Smooth muscle cell (in vitro differentiated cells): ENCODE measurements around the gene SYNJ1. TPM values are rescaled to one million over a fixed set of nuclear protein-coding genes. Genes with fewer than 3 reads are reported as not detected.
"Not testable (repeated sequence)": the region's sequence is repeated elsewhere in the genome, so short reads cannot be mapped to it uniquely, and the experiment has no call there.

ENCODE experiments used
- DNase-seq: peaks from one replicate; lab custom pipeline; 2025; ENCODE audit not compliant: unreplicated experiment; lab: John Stamatoyannopoulos, UW
- H2AFZ ChIP-seq: fragments of 200-600 bp; sonication (generic); 2 replicates; pipeline ENCODE4 v1.6.0; 2016; ENCODE audit warnings: antibody characterized with exemption, low read depth, mild to moderate bottlenecking
- H3F3A ChIP-seq: fragments of 200-600 bp; sonication (generic); 2 replicates; pipeline ENCODE4 v1.6.0; 2017; ENCODE audit warnings: antibody characterized with exemption, low read depth
- H3K27ac ChIP-seq: fragments of 200-600 bp; sonication (generic); 2 replicates; pipeline ENCODE4 v1.5.1; 2016; ENCODE audit warnings: low read depth, mild to moderate bottlenecking
- H3K27me3 ChIP-seq: fragments of 200-600 bp; sonication (generic); 2 replicates; pipeline ENCODE4 v1.6.1; 2016; ENCODE audit warnings: low read depth, mild to moderate bottlenecking
- H3K36me3 ChIP-seq: fragments of 200-600 bp; sonication (generic); 2 replicates; pipeline ENCODE4 v1.5.1; 2016; ENCODE audit warnings: low read depth
- H3K4me1 ChIP-seq: fragments of 200-600 bp; sonication (generic); 2 replicates; pipeline ENCODE4 v1.5.1; 2016; ENCODE audit warnings: low read depth
- H3K4me2 ChIP-seq: fragments of 200-600 bp; sonication (generic); 2 replicates; pipeline ENCODE4 v1.6.0; 2016; ENCODE audit warnings: mild to moderate bottlenecking
- H3K4me3 ChIP-seq: fragments of 200-600 bp; sonication (generic); 2 replicates; pipeline ENCODE4 v1.5.1; 2016; ENCODE audit warnings: mild to moderate bottlenecking
- H3K79me2 ChIP-seq: fragments of 200-600 bp; sonication (generic); 2 replicates; pipeline ENCODE4 v1.6.0; 2016; ENCODE audit warnings: low read depth, mild to moderate bottlenecking
- H3K9ac ChIP-seq: fragments of 200-600 bp; sonication (generic); 2 replicates; pipeline ENCODE4 v1.6.0; 2016; ENCODE audit warnings: low read depth
- H3K9me3 ChIP-seq: fragments of 200-600 bp; sonication (generic); replicated peaks from 2 replicates; pipeline ENCODE4 v1.5.1; 2016; ENCODE audit warnings: low read depth
- H4K20me1 ChIP-seq: fragments of 200-600 bp; sonication (generic); 2 replicates; pipeline ENCODE4 v1.6.0; 2016; ENCODE audit warnings: low read depth
- CTCF ChIP-seq: fragments of 200-600 bp; sonication (generic); IDR thresholded peaks from 2 replicates; pipeline ENCODE4 v1.5.1; 2017; ENCODE audit warnings: borderline replicate concordance, mild to moderate bottlenecking, antibody characterized with exemption; ENCODE audit not compliant: insufficient read depth, poor library complexity, severe bottlenecking
- WGBS: methylation state at CpG from one replicate; pipeline ENCODE4 v1.1.7; 2016; ENCODE audit warnings: low lambda C conversion rate; 5-methylcytosine and 5-hydroxymethylcytosine counted together
- polyA plus RNA-seq: library from polyadenylated mRNA; unstranded; fragments of >200 nt; fragmentation: Nextera tagmentation; extraction: Ambion mirVana; gene quantifications from 2 replicates; pipeline ENCODE4 v1.2.1, GENCODE V29; 2016
- total RNA-seq: library from RNA; depleted of rRNA; stranded (reverse); fragments of >200 nt; gene quantifications from 2 replicates; pipeline ENCODE4 v1.2.3, GENCODE V29; 2014

The SYNJ1 gene
- total and polyA plus RNA-seq, 2 experiments from 2014 or later, result 2.7 to 8.5 TPM

- H3K9me3 ChIP-seq, result no peaks in the 10 kb centered on the region
- WGBS, result 90% methylated on average over 2 of the region's 2 CpGs
- no peaks in the 10 kb centered on the region for H3K36me3 ChIP-seq
- H3K4me2 ChIP-seq, result no peak overlapping the region
- no peak for DNase-seq
- no peak overlapping the region for H3K9ac ChIP-seq
- no peaks in the 10 kb centered on the region for H3K27me3 ChIP-seq
- H4K20me1 ChIP-seq, result no peaks in the 10 kb centered on the region
- no peaks in the 10 kb centered on the region for H3K4me1 ChIP-seq
- no peak for TF ChIP-seq CTCF
- no peaks in the 10 kb centered on the region for H3F3A ChIP-seq
- no peak overlapping the region for H3K27ac ChIP-seq
- no peak overlapping the region for H2AFZ ChIP-seq
- H3K4me3 ChIP-seq, result no peak overlapping the region
- no peaks in the 10 kb centered on the region for H3K79me2 ChIP-seq
Observed at GRCh38 chr21:32698286-32698685, 29.5 kb downstream of the SYNJ1 start.

- not testable (repeated sequence) for H3K36me3 ChIP-seq, H3K27ac ChIP-seq, DNase-seq, H3K4me3 ChIP-seq, H3F3A ChIP-seq, H2AFZ ChIP-seq, H4K20me1 ChIP-seq, H3K9me3 ChIP-seq, H3K4me1 ChIP-seq, H3K79me2 ChIP-seq, H3K27me3 ChIP-seq, H3K9ac ChIP-seq, H3K4me2 ChIP-seq
- WGBS, result 95% methylated on average over 7 of the region's 7 CpGs
Observed at GRCh38 chr21:32695482-32695881, 32.3 kb downstream of the SYNJ1 start.

GRCh38 chr21:32693581-32693980, 34.2 kb downstream of the SYNJ1 start:
- Histone ChIP-seq H3K36me3 (no peaks in the 10 kb centered on the region), H4K20me1 (no peaks in the 10 kb centered on the region)
- no peak for TF ChIP-seq CTCF

GRCh38 chr21:32690085-32690484, 37.7 kb downstream of the SYNJ1 start:
- Histone ChIP-seq H4K20me1 (no peaks in the 10 kb centered on the region), H3K9ac (no peak overlapping the region), H3K27ac (no peak overlapping the region), H3K27me3 (no peaks in the 10 kb centered on the region), H3K36me3 (peaks cover 6% of the 10 kb centered on the region), H3K79me2 (no peaks in the 10 kb centered on the region), H3K4me3 (no peak overlapping the region), H3K4me1 (no peaks in the 10 kb centered on the region), H3K4me2 (no peak overlapping the region), H3F3A (no peaks in the 10 kb centered on the region), H3K9me3 (no peaks in the 10 kb centered on the region), H2AFZ (no peak overlapping the region)
- no peak for DNase-seq
- TF ChIP-seq CTCF, result no peak
- WGBS, result 72% methylated on average over 3 of the region's 3 CpGs

More at GRCh38 chr21:32693581-32693980, 34.2 kb downstream of the SYNJ1 start:
- no peak overlapping the region for H3K27ac ChIP-seq
- no peak overlapping the region for H3K9ac ChIP-seq
- no peaks in the 10 kb centered on the region for H3K4me1 ChIP-seq
- H3K4me3 ChIP-seq, result no peak overlapping the region
- H3K9me3 ChIP-seq, result no peaks in the 10 kb centered on the region
- H3F3A ChIP-seq, result no peaks in the 10 kb centered on the region
- no peak overlapping the region for H3K4me2 ChIP-seq
- no peak overlapping the region for H2AFZ ChIP-seq
- no peak for DNase-seq
- no peaks in the 10 kb centered on the region for H3K27me3 ChIP-seq
- no peaks in the 10 kb centered on the region for H3K79me2 ChIP-seq
